ENCODE data around the gene ABCC2.

DNA sequence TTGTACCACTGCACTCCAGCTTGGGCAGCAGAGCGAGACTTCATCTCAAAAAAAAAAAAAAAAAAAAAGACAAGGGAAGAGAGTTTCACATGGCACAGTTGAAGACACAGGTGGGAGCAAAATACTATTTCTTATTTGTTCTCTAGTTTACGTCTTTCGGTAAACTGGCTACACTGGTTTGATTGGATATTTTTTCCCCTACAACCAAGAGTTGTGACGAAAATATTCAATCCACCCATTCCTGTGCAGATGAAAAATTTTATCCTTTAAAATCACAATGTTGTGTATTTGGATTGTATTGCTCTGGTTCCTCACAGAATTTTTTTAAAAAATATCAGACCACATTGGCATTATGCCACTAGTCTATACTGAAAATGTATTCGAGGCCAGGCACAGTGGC is 14.5 kb upstream of the ABCC2 start:
- TF ChIP-seq, protein P1, sequence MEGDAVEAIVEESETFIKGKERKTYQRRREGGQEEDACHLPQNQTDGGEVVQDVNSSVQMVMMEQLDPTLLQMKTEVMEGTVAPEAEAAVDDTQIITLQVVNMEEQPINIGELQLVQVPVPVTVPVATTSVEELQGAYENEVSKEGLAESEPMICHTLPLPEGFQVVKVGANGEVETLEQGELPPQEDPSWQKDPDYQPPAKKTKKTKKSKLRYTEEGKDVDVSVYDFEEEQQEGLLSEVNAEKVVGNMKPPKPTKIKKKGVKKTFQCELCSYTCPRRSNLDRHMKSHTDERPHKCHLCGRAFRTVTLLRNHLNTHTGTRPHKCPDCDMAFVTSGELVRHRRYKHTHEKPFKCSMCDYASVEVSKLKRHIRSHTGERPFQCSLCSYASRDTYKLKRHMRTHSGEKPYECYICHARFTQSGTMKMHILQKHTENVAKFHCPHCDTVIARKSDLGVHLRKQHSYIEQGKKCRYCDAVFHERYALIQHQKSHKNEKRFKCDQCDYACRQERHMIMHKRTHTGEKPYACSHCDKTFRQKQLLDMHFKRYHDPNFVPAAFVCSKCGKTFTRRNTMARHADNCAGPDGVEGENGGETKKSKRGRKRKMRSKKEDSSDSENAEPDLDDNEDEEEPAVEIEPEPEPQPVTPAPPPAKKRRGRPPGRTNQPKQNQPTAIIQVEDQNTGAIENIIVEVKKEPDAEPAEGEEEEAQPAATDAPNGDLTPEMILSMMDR (conservative IDR thresholded peaks at IDR 0.05; ENCODE audit: low read length), result no peak
- TF ChIP-seq EZH2phosphoT487 (IDR thresholded peaks at IDR 0.05; ENCODE audit: borderline replicate concordance), result no peak

Data from Loucy (cell line).